GM18868 (cell line): ENCODE measurements around the gene PRSS22.

Experiments
- ATAC-seq: cut with Tn5 transposase; IDR thresholded peaks from one replicate; pipeline ENCODE4 v1.9.1; 2021; ENCODE audit warnings: mild to moderate bottlenecking, moderate library complexity; ENCODE audit not compliant: unreplicated experiment

Gene PRSS22

GRCh38 chr16:2881783-2882649 lies 24.0 kb upstream of the PRSS22 start:
- ATAC-seq, result no peak

DNA sequence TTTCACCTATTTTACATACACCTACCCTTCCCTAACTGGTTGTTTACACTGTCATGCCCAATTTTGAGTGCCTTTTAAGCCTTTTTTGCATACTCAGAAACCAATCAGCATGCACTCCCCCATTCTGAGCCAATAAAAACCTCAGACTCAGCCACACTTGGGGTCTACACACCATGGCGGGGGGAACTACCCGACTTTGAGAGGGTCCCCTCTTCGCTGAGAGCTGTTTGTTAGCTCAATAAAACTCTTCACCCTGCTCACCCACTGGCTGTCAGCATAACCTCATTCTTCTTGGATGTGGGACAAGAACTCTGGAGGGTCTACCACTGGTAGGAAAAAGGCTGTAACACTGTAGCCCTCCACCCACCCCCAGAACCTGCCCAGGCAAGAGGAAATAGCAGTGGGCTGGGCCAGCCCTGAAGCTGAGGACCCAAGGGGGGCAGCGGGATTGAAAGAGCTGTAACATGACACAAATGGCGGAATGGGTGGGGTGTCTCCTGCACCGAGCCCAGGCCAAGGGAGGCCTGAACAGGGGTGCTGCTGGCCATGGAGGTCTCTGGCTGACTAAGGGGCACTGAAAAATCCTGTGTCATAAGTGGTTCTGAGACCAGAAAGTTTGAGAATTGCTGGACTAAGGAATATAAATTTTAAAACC lies 22.0 kb upstream of the PRSS22 start:
- ATAC-seq, result no peak

DNA sequence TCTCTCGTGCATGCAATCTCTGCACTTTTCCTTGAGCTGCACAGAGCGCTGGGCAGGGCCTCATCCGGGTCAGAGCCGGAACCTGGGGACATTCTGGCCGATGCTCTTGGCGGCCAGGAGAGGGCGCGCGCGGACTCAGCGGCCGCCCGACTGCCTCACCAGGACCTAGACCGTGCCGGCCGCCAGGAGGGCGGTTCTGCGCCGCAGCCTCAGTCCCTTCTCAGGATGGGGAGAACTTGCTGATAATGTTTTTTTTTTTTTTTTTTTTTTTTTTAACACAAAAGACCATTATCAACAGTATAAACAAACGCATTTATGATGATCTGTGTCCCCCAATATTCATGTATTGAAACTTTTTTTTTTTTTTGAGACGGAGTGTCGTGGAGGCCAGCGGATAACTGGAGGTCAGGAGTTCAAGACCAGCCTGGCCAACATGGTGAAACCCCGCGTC lies 17.0 kb upstream of the PRSS22 start:
- ATAC-seq, result no peak

- ATAC-seq, result no peak
Observed at GRCh38 chr16:2874032-2874911, 16.3 kb upstream of the PRSS22 start.

GRCh38 chr16:2871926-2872325 lies 14.0 kb upstream of the PRSS22 start:
- no peak for ATAC-seq

- ATAC-seq, result peak; percentile 89
Observed at GRCh38 chr16:2867987-2868789, 10.2 kb upstream of the PRSS22 start.

- no peak for ATAC-seq
Observed at GRCh38 chr16:2867661-2867986, 9.7 kb upstream of the PRSS22 start.

DNA sequence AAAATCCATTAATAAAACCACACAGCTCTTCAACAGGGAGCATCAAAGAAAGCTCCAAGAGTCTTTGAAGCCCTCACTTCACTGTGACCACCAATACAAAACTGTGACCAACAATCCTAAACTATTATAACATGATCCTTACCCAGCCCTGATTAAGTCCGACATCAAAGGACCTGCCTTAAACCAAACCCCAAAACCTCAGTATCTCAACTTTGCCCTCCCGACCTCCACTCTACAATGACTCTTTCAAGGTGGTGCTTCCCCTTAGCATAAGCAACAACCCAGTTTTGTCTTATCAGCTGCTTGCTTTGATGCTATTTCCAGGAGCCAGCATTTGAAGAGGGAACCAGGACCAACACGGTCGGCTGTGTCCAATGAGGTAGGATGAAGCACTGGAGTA lies 8.5 kb upstream of the PRSS22 start:
- ATAC-seq, result no peak

- no peak for ATAC-seq
Observed at GRCh38 chr16:2865651-2866050, 7.7 kb upstream of the PRSS22 start.

GRCh38 chr16:2860826-2861567 lies 3.0 kb upstream of the PRSS22 start:
- no peak for ATAC-seq

DNA sequence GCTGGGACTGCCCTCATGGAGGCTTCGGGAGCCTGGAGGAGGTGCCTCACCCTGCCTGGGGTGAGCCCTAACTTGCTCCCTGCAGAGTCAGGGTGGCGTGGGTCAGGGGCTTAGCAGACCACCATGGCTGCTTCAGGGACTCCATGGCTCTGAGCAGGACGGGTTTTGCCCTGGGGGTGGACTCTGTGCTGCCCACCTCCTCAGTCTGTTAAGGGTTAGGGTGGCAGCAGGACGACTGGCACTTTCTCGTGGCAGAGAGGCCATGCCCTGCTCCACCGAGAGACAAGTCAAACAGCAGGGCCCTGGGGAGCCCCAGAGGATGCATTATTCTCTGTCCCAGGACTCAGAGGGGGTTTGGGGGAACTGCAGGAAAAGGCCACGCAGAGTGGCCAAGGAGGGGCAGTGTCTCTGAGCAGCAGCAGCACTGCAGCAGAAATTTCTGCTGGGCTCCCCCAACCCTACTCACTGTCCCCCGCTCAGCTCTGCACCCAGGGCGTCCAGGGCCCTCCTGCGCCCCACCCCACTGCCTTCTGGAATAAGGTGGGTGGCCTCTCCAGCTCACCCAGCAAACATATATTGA lies 1.8 kb upstream of the PRSS22 start:
- ATAC-seq, result no peak

GRCh38 chr16:2858245-2859025 lies 465 bp upstream of the PRSS22 start:
- no peak for ATAC-seq

DNA sequence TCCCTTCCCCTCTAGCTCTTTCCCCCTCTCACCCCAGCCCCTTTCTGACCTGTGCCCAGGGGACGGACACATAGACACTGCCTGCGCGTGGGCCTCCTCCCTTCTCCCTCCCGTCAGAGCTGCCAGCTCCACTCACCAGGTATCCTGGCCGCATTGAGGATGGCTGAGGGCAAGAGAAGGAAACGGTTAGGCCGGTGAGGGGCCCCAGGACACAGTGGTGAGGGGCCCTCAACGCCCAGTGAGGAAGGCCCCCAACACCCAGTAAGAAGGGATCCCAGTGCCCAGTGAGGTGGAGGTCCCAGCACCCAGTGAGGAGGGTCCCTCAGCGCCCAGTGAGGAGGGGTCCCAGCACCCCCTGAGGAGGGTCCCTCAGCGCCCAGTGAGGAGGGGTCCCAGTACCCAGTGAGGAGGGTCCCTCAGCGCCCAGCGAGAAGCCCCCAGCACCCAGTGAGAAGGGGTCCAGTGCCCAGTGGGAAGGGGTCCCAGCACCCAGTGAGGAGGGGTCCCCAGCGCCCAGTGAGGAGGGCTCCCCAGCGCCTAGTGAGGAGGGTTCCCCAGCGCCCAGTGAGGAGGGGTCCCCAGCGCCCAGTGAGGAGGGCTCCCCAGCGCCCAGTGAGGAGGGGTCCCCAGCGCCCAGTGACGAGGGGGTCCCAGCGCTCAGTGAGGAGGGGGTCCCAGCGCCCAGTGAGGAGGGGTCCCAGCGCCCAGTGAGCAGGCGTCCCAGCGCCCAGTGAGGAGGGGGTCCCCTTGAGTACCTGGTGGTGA lies 1.1 kb downstream of the PRSS22 start:
- ATAC-seq, result no peak

- no peak for ATAC-seq
Observed at GRCh38 chr16:2856061-2856670, 1.8 kb downstream of the PRSS22 start.

- no peak for ATAC-seq
Observed at GRCh38 chr16:2855536-2855935, 2.4 kb downstream of the PRSS22 start.

GRCh38 chr16:2854700-2855309 lies 3.2 kb downstream of the PRSS22 start:
- no peak for ATAC-seq

DNA sequence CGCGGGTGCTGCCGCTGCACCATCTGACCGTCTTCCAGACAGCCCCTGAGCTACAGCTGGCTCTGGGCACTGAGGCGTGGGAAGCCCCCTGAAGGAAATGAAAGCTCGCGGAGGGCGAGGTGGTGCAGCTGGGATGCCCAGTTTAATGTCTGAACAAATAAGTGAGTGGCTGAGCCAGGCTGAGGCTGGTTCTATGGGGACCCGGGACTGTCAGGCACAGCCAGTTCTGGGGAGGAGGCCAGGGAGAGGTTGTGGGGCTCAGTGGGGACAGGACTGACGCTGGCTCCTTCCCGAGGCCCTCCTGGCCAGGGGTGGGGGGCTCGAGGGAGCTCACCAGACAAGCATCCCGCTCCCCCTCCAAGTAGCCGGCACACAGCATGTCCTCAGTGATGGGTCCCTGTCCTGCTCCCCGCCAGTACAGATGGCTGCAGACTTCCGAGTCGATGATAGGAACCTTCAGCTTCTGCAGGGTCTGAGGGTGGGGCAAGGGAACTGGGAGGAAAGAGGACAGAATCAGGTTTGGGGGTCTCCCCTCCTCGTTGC lies 4.4 kb downstream of the PRSS22 start:
- no peak for ATAC-seq
